Gastrocnemius medialis (tissue), 4 donors: Measurements from ENCODE around the gene ICOS. TPM values are rescaled to one million over a fixed set of nuclear protein-coding genes. Genes with fewer than 3 reads are reported as not detected.
"Not testable (repeated sequence)": the region's sequence is repeated elsewhere in the genome, so short reads cannot be mapped to it uniquely, and the experiment has no call there.

Source experiments
- ATAC-seq, 2 donors: fragments of 150-250 bp; one replicate each; pipeline ENCODE4 v1.9.1; 2016
- DNase-seq, 2 donors: peaks; one replicate each; pipeline ENCODE4 v3.0.0-alpha.2; 2019
- H3K27ac ChIP-seq, 4 donors: fragments of 200-600 bp; sonication (generic); 1 replicate in 1 of 4; 2 replicates in 3 of 4; pipeline ENCODE4 v1.5.1; 2016 to 2018; ENCODE audit warnings: mild to moderate bottlenecking in 2 of 4, moderate library complexity in 1 of 4
- H3K27me3 ChIP-seq, 3 donors: fragments of 200-600 bp; sonication (generic) in 2 of 3; 1 replicate in 1 of 3; 2 replicates in 2 of 3; pipeline versions ENCODE4 v1.5.1 to v1.6.0; 2016 to 2019; ENCODE audit warnings: mild to moderate bottlenecking in 1 of 3, moderate library complexity in 1 of 3
- H3K36me3 ChIP-seq, 2 donors: fragments of 200-600 bp; sonication (generic) in 1 of 2; one replicate each; pipeline ENCODE4 v1.5.1; 2017 to 2018
- H3K4me1 ChIP-seq, 2 donors: fragments of 200-600 bp; sonication (generic) in 1 of 2; one replicate each; pipeline ENCODE4 v1.5.1; 2016 to 2017; ENCODE audit warnings: mild to moderate bottlenecking in 2 of 2
- H3K4me3 ChIP-seq, 4 donors: fragments of 200-600 bp; sonication (generic) in 3 of 4; 1 replicate in 1 of 4; 2 replicates in 3 of 4; pipeline ENCODE4 v1.5.1; 2016 to 2019; ENCODE audit warnings: mild to moderate bottlenecking in 2 of 4
- H3K9me3 ChIP-seq, 3 donors: fragments of 200-600 bp; sonication (generic) in 2 of 3; 1 replicate in 1 of 3; 2 replicates in 2 of 3; pipeline ENCODE4 v1.5.1; 2016 to 2019
- POLR2A ChIP-seq, 2 donors: fragments of 450-650 bp; IDR thresholded peaks; one replicate each; pipeline ENCODE4 v1.6.1; 2017; ENCODE audit warnings: antibody characterized with exemption in 2 of 2, mild to moderate bottlenecking in 2 of 2, moderate library complexity in 2 of 2
- in situ Hi-C, 4 donors: fragments of 200-750 bp; cut with MboI; loops; one replicate each; pipeline versions ENCODE4 v1.15.0 to v1.8.0; 2017; ENCODE audit warnings: low sequenced_read_pairs in 4 of 4
- intact Hi-C: fragments of 100-400 bp; cut with DNase I; formaldehyde crosslinking; loops from one replicate; pipeline ENCODE4 v1.15.1; 2023; ENCODE audit warnings: low total_unique reads
- total RNA-seq, 4 donors: library from RNA; depleted of rRNA; stranded (reverse); fragments of >200 nt; gene quantifications; one replicate each; pipeline versions ENCODE4 v1.1.0 to v1.2.3, GENCODE V29; 2016
- TF ChIP-seq, protein P1 (sequence below), 5 experiments: fragments of 450-650 bp in 3 of 5; fragments of 200-600 bp in 2 of 5; sonication (generic) in 2 of 5; IDR thresholded peaks in 4 of 5; conservative IDR thresholded peaks in 1 of 5; 1 replicate in 4 of 5; 2 replicates in 1 of 5; pipeline ENCODE4 v1.5.1; 2016 to 2019; ENCODE audit warnings: antibody characterized with exemption in 5 of 5, mild to moderate bottlenecking in 3 of 5, moderate library complexity in 3 of 5

Gene ICOS
- total RNA-seq, 4 donors from 2014 or later: not detected

GRCh38 chr2:203951366-203951902, 14.9 kb downstream of the ICOS start:
- intact Hi-C loops: no loop called here
- ATAC-seq (no peak), DNase-seq (no peak)
- in situ Hi-C loops: no loop called here
- TF ChIP-seq, protein P1, sequence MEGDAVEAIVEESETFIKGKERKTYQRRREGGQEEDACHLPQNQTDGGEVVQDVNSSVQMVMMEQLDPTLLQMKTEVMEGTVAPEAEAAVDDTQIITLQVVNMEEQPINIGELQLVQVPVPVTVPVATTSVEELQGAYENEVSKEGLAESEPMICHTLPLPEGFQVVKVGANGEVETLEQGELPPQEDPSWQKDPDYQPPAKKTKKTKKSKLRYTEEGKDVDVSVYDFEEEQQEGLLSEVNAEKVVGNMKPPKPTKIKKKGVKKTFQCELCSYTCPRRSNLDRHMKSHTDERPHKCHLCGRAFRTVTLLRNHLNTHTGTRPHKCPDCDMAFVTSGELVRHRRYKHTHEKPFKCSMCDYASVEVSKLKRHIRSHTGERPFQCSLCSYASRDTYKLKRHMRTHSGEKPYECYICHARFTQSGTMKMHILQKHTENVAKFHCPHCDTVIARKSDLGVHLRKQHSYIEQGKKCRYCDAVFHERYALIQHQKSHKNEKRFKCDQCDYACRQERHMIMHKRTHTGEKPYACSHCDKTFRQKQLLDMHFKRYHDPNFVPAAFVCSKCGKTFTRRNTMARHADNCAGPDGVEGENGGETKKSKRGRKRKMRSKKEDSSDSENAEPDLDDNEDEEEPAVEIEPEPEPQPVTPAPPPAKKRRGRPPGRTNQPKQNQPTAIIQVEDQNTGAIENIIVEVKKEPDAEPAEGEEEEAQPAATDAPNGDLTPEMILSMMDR (IDR thresholded peaks at IDR 0.05 in 4 of 5, conservative IDR thresholded peaks at IDR 0.05 in 1 of 5): no peak
- TF ChIP-seq POLR2A (IDR thresholded peaks at IDR 0.05): no peak
- Histone ChIP-seq H3K36me3 (no peaks in the 10 kb centered on the region), H3K27ac (no peak overlapping the region), H3K27me3 (no peaks in the 10 kb centered on the region), H3K4me3 (no peak overlapping the region), H3K4me1 (no peaks in the 10 kb centered on the region), H3K9me3 (no peaks in the 10 kb centered on the region)

DNA sequence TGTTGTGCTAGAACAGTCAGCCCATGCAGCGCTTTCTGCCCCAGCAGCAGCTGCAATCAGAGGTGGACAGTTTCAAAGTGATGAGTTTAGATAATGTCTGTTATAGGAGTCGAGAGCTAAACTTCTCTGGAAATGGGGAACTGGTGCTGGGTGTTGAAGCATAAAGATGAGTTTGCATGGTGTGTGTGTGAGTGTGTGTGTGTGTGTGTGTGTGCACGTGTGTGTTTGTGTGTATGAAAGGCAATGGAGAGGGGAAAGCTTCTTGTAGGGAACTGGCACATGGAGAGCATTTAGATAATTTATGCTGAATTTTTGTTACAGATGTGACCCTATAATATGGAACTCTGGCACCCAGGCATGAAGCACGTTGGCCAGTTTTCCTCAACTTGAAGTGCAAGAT, 22.7 kb downstream of the ICOS start:
- H3K36me3 ChIP-seq: no peaks in the 10 kb centered on the region
- no peaks in the 10 kb centered on the region for H3K9me3 ChIP-seq
- no peaks in the 10 kb centered on the region for H3K27me3 ChIP-seq
- no peak for ATAC-seq
- no peak for DNase-seq
- no peak overlapping the region for H3K27ac ChIP-seq
- no peaks in the 10 kb centered on the region for H3K4me1 ChIP-seq
- in situ Hi-C loops (no loop called here), intact Hi-C loops (no loop called here)
- no peak overlapping the region for H3K4me3 ChIP-seq
- TF ChIP-seq POLR2A (IDR thresholded peaks at IDR 0.05): no peak
- TF ChIP-seq, protein P1 (IDR thresholded peaks at IDR 0.05 in 4 of 5, conservative IDR thresholded peaks at IDR 0.05 in 1 of 5): no peak

DNA sequence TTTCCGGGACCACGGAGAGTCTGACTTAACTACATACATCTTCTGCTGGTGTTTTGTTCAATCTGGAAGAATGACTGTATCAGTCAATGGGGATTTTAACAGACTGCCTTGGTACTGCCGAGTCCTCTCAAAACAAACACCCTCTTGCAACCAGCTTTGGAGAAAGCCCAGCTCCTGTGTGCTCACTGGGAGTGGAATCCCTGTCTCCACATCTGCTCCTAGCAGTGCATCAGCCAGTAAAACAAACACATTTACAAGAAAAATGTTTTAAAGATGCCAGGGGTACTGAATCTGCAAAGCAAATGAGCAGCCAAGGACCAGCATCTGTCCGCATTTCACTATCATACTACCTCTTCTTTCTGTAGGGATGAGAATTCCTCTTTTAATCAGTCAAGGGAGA, 23.1 kb downstream of the ICOS start:
- in situ Hi-C loops (no loop called here), intact Hi-C loops (no loop called here)
- Histone ChIP-seq H3K4me3 (no peak overlapping the region), H3K4me1 (no peaks in the 10 kb centered on the region), H3K27me3 (no peaks in the 10 kb centered on the region), H3K27ac (no peak overlapping the region), H3K9me3 (no peaks in the 10 kb centered on the region), H3K36me3 (no peaks in the 10 kb centered on the region)
- no peak for TF ChIP-seq POLR2A (IDR thresholded peaks at IDR 0.05)
- TF ChIP-seq, protein P1 (IDR thresholded peaks at IDR 0.05 in 4 of 5, conservative IDR thresholded peaks at IDR 0.05 in 1 of 5): no peak
- no peak for ATAC-seq
- DNase-seq: no peak

DNA sequence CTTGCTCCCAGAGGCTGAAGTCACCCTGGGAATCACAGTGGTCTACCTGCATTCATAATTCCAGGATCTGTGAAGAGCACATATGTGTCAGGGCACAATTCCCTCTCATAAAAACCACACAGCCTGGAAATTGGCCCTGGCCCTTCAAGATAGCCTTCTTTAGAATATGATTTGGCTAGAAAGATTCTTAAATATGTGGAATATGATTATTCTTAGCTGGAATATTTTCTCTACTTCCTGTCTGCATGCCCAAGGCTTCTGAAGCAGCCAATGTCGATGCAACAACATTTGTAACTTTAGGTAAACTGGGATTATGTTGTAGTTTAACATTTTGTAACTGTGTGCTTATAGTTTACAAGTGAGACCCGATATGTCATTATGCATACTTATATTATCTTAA, 24.2 kb downstream of the ICOS start:
- no peak for TF ChIP-seq POLR2A (IDR thresholded peaks at IDR 0.05)
- TF ChIP-seq, protein P1 (IDR thresholded peaks at IDR 0.05 in 4 of 5, conservative IDR thresholded peaks at IDR 0.05 in 1 of 5): no peak
- intact Hi-C loops: no loop called here
- Histone ChIP-seq H3K4me1 (no peaks in the 10 kb centered on the region), H3K4me3 (no peak overlapping the region), H3K36me3 (no peaks in the 10 kb centered on the region), H3K9me3 (no peaks in the 10 kb centered on the region), H3K27me3 (no peaks in the 10 kb centered on the region), H3K27ac (no peak overlapping the region)
- in situ Hi-C loops: no loop called here
- no peak for ATAC-seq
- no peak for DNase-seq

GRCh38 chr2:203965190-203965589, 28.6 kb downstream of the ICOS start:
- H3K9me3 ChIP-seq, DNase-seq, H3K27me3 ChIP-seq, H3K27ac ChIP-seq, H3K4me1 ChIP-seq, H3K4me3 ChIP-seq, ATAC-seq, H3K36me3 ChIP-seq, intact Hi-C loops, in situ Hi-C loops: not testable (repeated sequence)
